ENCODE data around the gene ZCCHC4.

Gene ZCCHC4

DNA sequence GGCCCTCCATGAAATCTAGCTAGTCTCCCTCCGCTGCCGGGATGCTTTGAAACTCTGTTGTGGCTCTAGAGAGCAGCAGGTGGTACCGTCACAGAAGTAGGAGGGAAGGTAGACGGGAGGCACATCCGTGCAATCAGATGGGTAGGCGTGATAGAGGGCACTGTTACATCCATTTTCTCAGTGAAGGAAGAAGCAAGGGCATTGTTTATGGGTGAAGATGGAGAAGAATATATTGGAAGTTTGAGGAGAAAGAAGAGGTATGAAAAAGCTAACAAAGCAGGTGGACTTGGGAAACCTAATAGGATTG, 65.8 kb downstream of the ZCCHC4 start:
- CTCF ChIA-PET = interaction anchor here (1.1 to 2.7 kb wide), 3 partner anchors 11 to 67 kb away, joined by 4 to 12 read pairs (median 4); no protein-coding TSS in a partner anchor
- DNase-seq = no peak
- H3K9me3 ChIP-seq (ENCODE audit: control extremely low read depth in 1 of 5, control insufficient read depth in 4 of 5, insufficient read depth in 2 of 5, low read depth in 1 of 5, low read length in 4 of 5) = no peaks in the 10 kb centered on the region
- 100% methylated on average over 6 of the region's 6 CpGs for WGBS (ENCODE audit: insufficient coverage)
- H3K36me3 ChIP-seq (ENCODE audit: control insufficient read depth in 4 of 4, insufficient read depth in 4 of 4, low read length in 3 of 4) = peaks cover 0 to 21% (median 15%) of the 10 kb centered on the region in 4 experiments
- H3K4me1 ChIP-seq (ENCODE audit: control extremely low read depth in 1 of 4, control insufficient read depth in 4 of 4, insufficient read depth in 4 of 4, low read length in 3 of 4) = peaks cover 6 to 27% (median 20%) of the 10 kb centered on the region in 4 experiments
- no peak overlapping the region for H3K27ac ChIP-seq (ENCODE audit: insufficient read depth in 1 of 2, low read depth in 1 of 2, low read length in 2 of 2, poor library complexity in 1 of 2, severe bottlenecking in 2 of 2)
- POLR2A ChIA-PET = no interaction called here
- H3K27me3 ChIP-seq (replicated peaks in 2 of 5; ENCODE audit: control insufficient read depth in 4 of 5, insufficient read depth in 5 of 5, low read length in 4 of 5) = no peaks in the 10 kb centered on the region
- peak overlapping the region in 4 of 7 experiments; percentile 94 to 99 (median 97) for H3K4me3 ChIP-seq (ENCODE audit: control insufficient read depth in 1 of 7, extremely low read depth in 1 of 7, insufficient read depth in 4 of 7, low read depth in 2 of 7, low read length in 6 of 7)

GRCh38 chr4:25379591-25379990, 67.0 kb downstream of the ZCCHC4 start:
- CTCF ChIA-PET = interaction anchor here (1.4 kb wide), 1 partner anchor 60 kb away, joined by 3 read pairs; no protein-coding TSS in a partner anchor
- WGBS (ENCODE audit: insufficient coverage) = 100% methylated on average over 2 of the region's 2 CpGs
- no peaks in the 10 kb centered on the region for H3K27me3 ChIP-seq (replicated peaks in 2 of 5; ENCODE audit: control insufficient read depth in 4 of 5, insufficient read depth in 5 of 5, low read length in 4 of 5)
- no peak for DNase-seq
- H3K27ac ChIP-seq (ENCODE audit: insufficient read depth in 1 of 2, low read depth in 1 of 2, low read length in 2 of 2, poor library complexity in 1 of 2, severe bottlenecking in 2 of 2) = no peak overlapping the region
- no peak overlapping the region for H3K4me3 ChIP-seq (ENCODE audit: control insufficient read depth in 1 of 7, extremely low read depth in 1 of 7, insufficient read depth in 4 of 7, low read depth in 2 of 7, low read length in 6 of 7)
- peaks cover 0 to 31% (median 23%) of the 10 kb centered on the region in 4 experiments for H3K36me3 ChIP-seq (ENCODE audit: control insufficient read depth in 4 of 4, insufficient read depth in 4 of 4, low read length in 3 of 4)
- POLR2A ChIA-PET = no interaction called here
- H3K9me3 ChIP-seq (ENCODE audit: control extremely low read depth in 1 of 5, control insufficient read depth in 4 of 5, insufficient read depth in 2 of 5, low read depth in 1 of 5, low read length in 4 of 5) = no peaks in the 10 kb centered on the region
- peaks cover 6 to 27% (median 20%) of the 10 kb centered on the region in 4 experiments for H3K4me1 ChIP-seq (ENCODE audit: control extremely low read depth in 1 of 4, control insufficient read depth in 4 of 4, insufficient read depth in 4 of 4, low read length in 3 of 4)

GRCh38 chr4:25383647-25384046, 71.1 kb downstream of the ZCCHC4 start:
- H3K36me3 ChIP-seq (ENCODE audit: control insufficient read depth in 4 of 4, insufficient read depth in 4 of 4, low read length in 3 of 4) = peaks cover 2 to 44% (median 28%) of the 10 kb centered on the region in 4 experiments
- ChIA-PET POLR2A (interaction anchor here (0.6 kb wide), 1 partner anchor 19 kb away, joined by 4 read pairs; no protein-coding TSS in a partner anchor), CTCF (no interaction called here)
- no CpG with 5 or more reads among the region's 2 CpGs for WGBS (ENCODE audit: insufficient coverage)
- H3K27ac ChIP-seq (ENCODE audit: insufficient read depth in 1 of 2, low read depth in 1 of 2, low read length in 2 of 2, poor library complexity in 1 of 2, severe bottlenecking in 2 of 2) = no peak overlapping the region
- no peak for DNase-seq
- H3K4me1 ChIP-seq (ENCODE audit: control extremely low read depth in 1 of 4, control insufficient read depth in 4 of 4, insufficient read depth in 4 of 4, low read length in 3 of 4) = peaks cover 0 to 2% (median 1%) of the 10 kb centered on the region in 4 experiments
- no peaks in the 10 kb centered on the region for H3K9me3 ChIP-seq (ENCODE audit: control extremely low read depth in 1 of 5, control insufficient read depth in 4 of 5, insufficient read depth in 2 of 5, low read depth in 1 of 5, low read length in 4 of 5)
- H3K4me3 ChIP-seq (ENCODE audit: control insufficient read depth in 1 of 7, extremely low read depth in 1 of 7, insufficient read depth in 4 of 7, low read depth in 2 of 7, low read length in 6 of 7) = no peak overlapping the region
- no peaks in the 10 kb centered on the region for H3K27me3 ChIP-seq (replicated peaks in 2 of 5; ENCODE audit: control insufficient read depth in 4 of 5, insufficient read depth in 5 of 5, low read length in 4 of 5)

DNA sequence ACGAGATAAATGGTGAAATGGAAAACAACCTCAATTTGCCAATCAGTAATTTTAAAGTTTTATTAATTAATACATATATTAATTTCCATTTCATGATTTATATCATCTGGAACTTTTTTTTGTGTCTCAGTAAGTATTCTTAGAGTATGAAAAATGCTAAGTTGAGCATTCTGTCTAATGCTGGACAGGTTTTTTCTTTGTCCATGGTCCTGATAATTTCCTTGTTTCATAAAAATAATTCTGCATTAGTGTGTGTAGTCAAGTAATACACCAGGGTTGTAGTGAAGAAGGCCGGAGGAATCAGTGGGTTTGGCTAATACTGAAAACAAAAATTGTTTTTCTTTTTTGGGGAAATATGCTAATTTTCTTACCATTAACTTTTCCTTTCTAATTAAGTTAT, 74.4 kb downstream of the ZCCHC4 start:
- WGBS (ENCODE audit: insufficient coverage) = no CpG with 5 or more reads among the region's 2 CpGs
- Histone ChIP-seq H3K36me3 (ENCODE audit: control insufficient read depth in 4 of 4, insufficient read depth in 4 of 4, low read length in 3 of 4) (peaks cover 9 to 53% (median 28%) of the 10 kb centered on the region in 4 experiments), H3K27me3 (replicated peaks in 2 of 5; ENCODE audit: control insufficient read depth in 4 of 5, insufficient read depth in 5 of 5, low read length in 4 of 5) (no peaks in the 10 kb centered on the region), H3K27ac (ENCODE audit: insufficient read depth in 1 of 2, low read depth in 1 of 2, low read length in 2 of 2, poor library complexity in 1 of 2, severe bottlenecking in 2 of 2) (no peak overlapping the region), H3K9me3 (ENCODE audit: control extremely low read depth in 1 of 5, control insufficient read depth in 4 of 5, insufficient read depth in 2 of 5, low read depth in 1 of 5, low read length in 4 of 5) (no peaks in the 10 kb centered on the region), H3K4me1 (ENCODE audit: control extremely low read depth in 1 of 4, control insufficient read depth in 4 of 4, insufficient read depth in 4 of 4, low read length in 3 of 4) (no peaks in the 10 kb centered on the region), H3K4me3 (ENCODE audit: control insufficient read depth in 1 of 7, extremely low read depth in 1 of 7, insufficient read depth in 4 of 7, low read depth in 2 of 7, low read length in 6 of 7) (no peak overlapping the region)
- no peak for DNase-seq
- ChIA-PET POLR2A (no interaction called here), CTCF (no interaction called here)

GRCh38 chr4:25397305-25397704, 84.7 kb downstream of the ZCCHC4 start:
- CTCF ChIA-PET = no interaction called here
- WGBS (ENCODE audit: insufficient coverage) = 93% methylated on average over 3 of the region's 3 CpGs
- peaks cover 31 to 87% (median 67%) of the 10 kb centered on the region in 4 experiments for H3K36me3 ChIP-seq (ENCODE audit: control insufficient read depth in 4 of 4, insufficient read depth in 4 of 4, low read length in 3 of 4)

DNA sequence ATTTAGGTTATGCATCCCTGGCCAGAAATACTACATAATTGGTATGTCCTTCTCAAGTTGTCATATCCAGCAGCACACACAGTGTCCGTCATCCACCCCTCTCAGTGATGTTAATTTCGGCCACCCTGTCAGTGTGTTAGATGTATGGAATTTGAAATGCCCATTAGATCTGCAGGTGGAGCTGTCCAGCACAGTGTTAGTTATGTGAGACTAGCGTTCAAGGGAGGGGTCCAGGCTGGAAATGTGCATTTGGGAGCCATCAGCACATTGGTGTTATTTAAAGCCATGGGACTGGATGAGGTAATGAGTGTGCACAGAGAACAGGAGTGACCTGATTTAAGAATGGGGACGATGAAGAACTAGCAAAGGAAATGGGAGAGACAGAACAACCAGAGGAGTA, 86.9 kb downstream of the ZCCHC4 start:
- Histone ChIP-seq H3K4me1 (ENCODE audit: control extremely low read depth in 1 of 4, control insufficient read depth in 4 of 4, insufficient read depth in 4 of 4, low read length in 3 of 4) (no peaks in the 10 kb centered on the region), H3K27me3 (replicated peaks in 2 of 5; ENCODE audit: control insufficient read depth in 4 of 5, insufficient read depth in 5 of 5, low read length in 4 of 5) (no peaks in the 10 kb centered on the region), H3K27ac (ENCODE audit: insufficient read depth in 1 of 2, low read depth in 1 of 2, low read length in 2 of 2, poor library complexity in 1 of 2, severe bottlenecking in 2 of 2) (no peak overlapping the region), H3K9me3 (ENCODE audit: control extremely low read depth in 1 of 5, control insufficient read depth in 4 of 5, insufficient read depth in 2 of 5, low read depth in 1 of 5, low read length in 4 of 5) (peaks cover 0 to 8% (median 5%) of the 10 kb centered on the region in 5 experiments), H3K36me3 (ENCODE audit: control insufficient read depth in 4 of 4, insufficient read depth in 4 of 4, low read length in 3 of 4) (peaks cover 35 to 88% (median 61%) of the 10 kb centered on the region in 4 experiments), H3K4me3 (ENCODE audit: control insufficient read depth in 1 of 7, extremely low read depth in 1 of 7, insufficient read depth in 4 of 7, low read depth in 2 of 7, low read length in 6 of 7) (no peak overlapping the region)
- no peak for DNase-seq
- ChIA-PET POLR2A (no interaction called here), CTCF (no interaction called here)
- WGBS (ENCODE audit: insufficient coverage) = 100% methylated on average over 3 of the region's 4 CpGs

More at GRCh38 chr4:25397305-25397704, 84.7 kb downstream of the ZCCHC4 start:
- no peak overlapping the region for H3K27ac ChIP-seq (ENCODE audit: insufficient read depth in 1 of 2, low read depth in 1 of 2, low read length in 2 of 2, poor library complexity in 1 of 2, severe bottlenecking in 2 of 2)
- peak overlapping the region in 1 of 7 experiments; percentile 6 for H3K4me3 ChIP-seq (ENCODE audit: control insufficient read depth in 1 of 7, extremely low read depth in 1 of 7, insufficient read depth in 4 of 7, low read depth in 2 of 7, low read length in 6 of 7)
- POLR2A ChIA-PET = no interaction called here
- H3K4me1 ChIP-seq (ENCODE audit: control extremely low read depth in 1 of 4, control insufficient read depth in 4 of 4, insufficient read depth in 4 of 4, low read length in 3 of 4) = no peaks in the 10 kb centered on the region
- peaks cover 0 to 8% (median 5%) of the 10 kb centered on the region in 5 experiments for H3K9me3 ChIP-seq (ENCODE audit: control extremely low read depth in 1 of 5, control insufficient read depth in 4 of 5, insufficient read depth in 2 of 5, low read depth in 1 of 5, low read length in 4 of 5)
- H3K27me3 ChIP-seq (replicated peaks in 2 of 5; ENCODE audit: control insufficient read depth in 4 of 5, insufficient read depth in 5 of 5, low read length in 4 of 5) = no peaks in the 10 kb centered on the region
- no peak for DNase-seq

DNA sequence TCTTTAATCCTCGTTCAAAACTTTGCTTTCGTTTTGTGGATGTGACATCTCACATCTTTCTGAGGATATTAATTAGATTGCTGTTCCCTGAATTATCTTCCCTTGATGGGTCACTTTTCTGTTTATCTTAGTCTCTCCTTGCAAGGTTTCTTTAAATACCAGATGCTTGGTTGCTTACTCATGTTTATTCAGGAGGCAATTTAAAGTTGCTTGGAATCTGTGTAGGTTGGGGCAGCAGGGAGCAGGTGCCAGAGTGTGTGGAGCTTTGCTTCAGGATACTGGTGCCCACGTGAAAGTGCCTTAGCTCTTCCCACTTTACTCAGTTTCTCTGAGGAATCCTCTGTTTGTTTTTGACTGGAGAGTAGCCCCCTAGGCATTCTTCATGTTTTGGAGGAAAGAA, 88.5 kb downstream of the ZCCHC4 start:
- WGBS (ENCODE audit: insufficient coverage) = 100% methylated on average over 3 of the region's 3 CpGs
- H3K4me3 ChIP-seq (ENCODE audit: control insufficient read depth in 1 of 7, extremely low read depth in 1 of 7, insufficient read depth in 4 of 7, low read depth in 2 of 7, low read length in 6 of 7) = no peak overlapping the region
- no peak overlapping the region for H3K27ac ChIP-seq (ENCODE audit: insufficient read depth in 1 of 2, low read depth in 1 of 2, low read length in 2 of 2, poor library complexity in 1 of 2, severe bottlenecking in 2 of 2)
- no peak for DNase-seq
- H3K4me1 ChIP-seq (ENCODE audit: control extremely low read depth in 1 of 4, control insufficient read depth in 4 of 4, insufficient read depth in 4 of 4, low read length in 3 of 4) = no peaks in the 10 kb centered on the region
- peaks cover 0 to 8% (median 5%) of the 10 kb centered on the region in 5 experiments for H3K9me3 ChIP-seq (ENCODE audit: control extremely low read depth in 1 of 5, control insufficient read depth in 4 of 5, insufficient read depth in 2 of 5, low read depth in 1 of 5, low read length in 4 of 5)
- CTCF ChIA-PET = no interaction called here
- H3K27me3 ChIP-seq (replicated peaks in 2 of 5; ENCODE audit: control insufficient read depth in 4 of 5, insufficient read depth in 5 of 5, low read length in 4 of 5) = no peaks in the 10 kb centered on the region
- H3K36me3 ChIP-seq (ENCODE audit: control insufficient read depth in 4 of 4, insufficient read depth in 4 of 4, low read length in 3 of 4) = peaks cover 40 to 87% (median 56%) of the 10 kb centered on the region in 4 experiments
- POLR2A ChIA-PET = no interaction called here
